ENCODE data around the gene ENTPD8. TPM values are rescaled to one million over a fixed set of nuclear protein-coding genes. Genes with fewer than 3 reads are reported as not detected.

ENTPD8 gene
- total RNA-seq, 2 donors from 2014 or later = not detected

GRCh38 chr9:137406876-137407589 is 34.1 kb downstream of the ENTPD8 start:
- DNase-seq (ENCODE audit: low spot score) (peak; percentile 74), ATAC-seq (peak; percentile 84 to 88)
- no peaks in the 10 kb centered on the region for H3K36me3 Mint-ChIP-seq
- H3K4me1 Mint-ChIP-seq (ENCODE audit: low read depth in 2 of 2) = peaks cover 10 to 13% of the 10 kb centered on the region in 2 donors
- H3K27ac Mint-ChIP-seq = no peak overlapping the region
- no peaks in the 10 kb centered on the region for H3K27me3 Mint-ChIP-seq
- H3K9me3 Mint-ChIP-seq = no peaks in the 10 kb centered on the region
- no peak overlapping the region for H3K4me3 Mint-ChIP-seq

- no peaks in the 10 kb centered on the region for H3K36me3 Mint-ChIP-seq
- DNase-seq (ENCODE audit: low spot score) = no peak
- no peaks in the 10 kb centered on the region for H3K9me3 Mint-ChIP-seq
- H3K27me3 Mint-ChIP-seq = no peaks in the 10 kb centered on the region
- peak overlapping the region; percentile 48 for H3K4me3 Mint-ChIP-seq
- no peak for ATAC-seq
- H3K27ac Mint-ChIP-seq = no peak overlapping the region
- H3K4me1 Mint-ChIP-seq (ENCODE audit: low read depth in 2 of 2) = peaks cover 8 to 13% of the 10 kb centered on the region in 2 donors
These were observed 34.9 kb downstream of the ENTPD8 start for GRCh38 chr9:137406085-137406760.

DNA sequence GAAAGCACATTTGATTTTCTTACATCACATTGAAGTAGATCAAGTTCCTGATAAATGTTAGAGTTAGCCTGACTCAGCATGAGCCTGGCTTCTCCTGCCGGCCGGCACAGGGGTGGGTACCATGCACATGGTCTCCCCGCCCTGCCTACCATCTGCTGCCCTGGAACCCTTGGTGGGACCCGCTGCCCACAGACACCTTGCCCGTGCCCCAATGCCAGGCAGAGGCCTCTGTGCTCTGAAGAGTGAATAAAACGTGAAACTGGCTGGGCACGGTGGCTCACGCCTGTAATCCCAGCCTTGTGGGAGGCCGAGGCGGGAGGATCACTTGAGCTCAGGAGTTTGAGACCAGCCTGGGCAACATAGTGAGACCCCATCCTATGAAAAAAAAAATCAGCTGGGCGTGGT is 35.5 kb downstream of the ENTPD8 start:
- Mint-ChIP-seq H3K9me3 (no peaks in the 10 kb centered on the region), H3K36me3 (no peaks in the 10 kb centered on the region), H3K4me1 (ENCODE audit: low read depth in 2 of 2) (peaks cover 8 to 13% of the 10 kb centered on the region in 2 donors), H3K27ac (no peak overlapping the region), H3K27me3 (no peaks in the 10 kb centered on the region), H3K4me3 (peak overlapping the region; percentile 48)
- ATAC-seq (no peak), DNase-seq (ENCODE audit: low spot score) (no peak)

DNA sequence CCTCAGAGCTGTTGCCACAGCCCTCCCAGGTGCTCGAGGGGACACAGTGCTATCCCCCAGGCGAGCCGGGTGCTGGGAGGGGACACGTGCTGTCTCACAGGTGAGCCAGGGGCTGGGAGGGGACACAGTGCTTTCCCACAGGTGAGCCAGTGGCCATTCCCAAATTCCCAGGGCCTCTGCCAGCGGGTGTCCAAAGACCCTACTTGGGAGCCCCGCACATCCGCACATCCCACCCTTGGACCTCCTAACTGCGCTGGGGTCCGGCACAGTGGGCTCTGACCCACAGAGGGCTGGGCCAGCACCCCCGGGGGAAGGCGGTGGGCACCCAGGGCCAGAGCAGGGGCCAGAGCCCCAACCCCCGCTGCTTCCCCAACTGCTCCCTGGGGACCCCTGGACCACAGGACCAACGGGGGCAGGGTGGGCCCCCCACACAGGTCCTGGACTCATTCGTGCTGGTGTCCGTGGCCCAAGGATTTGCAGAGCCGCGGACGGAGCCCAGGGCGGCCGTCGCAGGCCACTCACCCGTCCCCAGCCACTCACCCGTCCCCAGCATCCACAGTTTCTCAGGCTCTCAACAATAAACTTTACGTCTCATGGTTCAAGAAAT is 36.1 kb downstream of the ENTPD8 start:
- H3K36me3 Mint-ChIP-seq = no peaks in the 10 kb centered on the region
- no peak for ATAC-seq
- H3K9me3 Mint-ChIP-seq = no peaks in the 10 kb centered on the region
- H3K27me3 Mint-ChIP-seq = no peaks in the 10 kb centered on the region
- DNase-seq (ENCODE audit: low spot score) = peak; percentile 54
- no peak overlapping the region for H3K27ac Mint-ChIP-seq
- H3K4me1 Mint-ChIP-seq (ENCODE audit: low read depth in 2 of 2) = peaks cover 5 to 8% of the 10 kb centered on the region in 2 donors
- no peak overlapping the region for H3K4me3 Mint-ChIP-seq

DNA sequence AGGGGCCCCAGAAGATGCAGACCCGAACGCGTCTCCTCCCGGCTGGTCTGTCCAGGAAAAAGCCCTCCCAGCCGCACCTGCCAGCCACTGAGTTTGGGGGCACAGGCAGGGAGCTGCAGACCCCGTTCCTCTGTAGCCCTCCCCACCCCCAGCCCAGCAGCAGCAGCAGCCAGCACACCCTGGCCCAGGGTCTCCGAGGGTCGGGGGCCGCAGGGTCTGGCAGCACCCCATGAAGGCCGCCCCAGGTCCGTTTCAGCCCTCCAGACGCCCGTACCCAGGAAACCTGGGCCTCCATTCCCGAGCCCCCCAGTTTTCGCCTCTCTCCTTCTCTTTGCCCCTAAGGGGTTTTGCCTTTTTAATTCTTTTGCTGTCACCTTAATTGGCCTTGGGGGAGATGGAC is 37.9 kb downstream of the ENTPD8 start:
- ATAC-seq = no peak
- Mint-ChIP-seq H3K4me1 (ENCODE audit: low read depth in 2 of 2) (peaks cover 9 to 14% of the 10 kb centered on the region in 2 donors), H3K27ac (no peak overlapping the region), H3K9me3 (no peaks in the 10 kb centered on the region), H3K4me3 (no peak overlapping the region), H3K27me3 (no peaks in the 10 kb centered on the region), H3K36me3 (no peaks in the 10 kb centered on the region)
- no peak for DNase-seq (ENCODE audit: low spot score)

DNA sequence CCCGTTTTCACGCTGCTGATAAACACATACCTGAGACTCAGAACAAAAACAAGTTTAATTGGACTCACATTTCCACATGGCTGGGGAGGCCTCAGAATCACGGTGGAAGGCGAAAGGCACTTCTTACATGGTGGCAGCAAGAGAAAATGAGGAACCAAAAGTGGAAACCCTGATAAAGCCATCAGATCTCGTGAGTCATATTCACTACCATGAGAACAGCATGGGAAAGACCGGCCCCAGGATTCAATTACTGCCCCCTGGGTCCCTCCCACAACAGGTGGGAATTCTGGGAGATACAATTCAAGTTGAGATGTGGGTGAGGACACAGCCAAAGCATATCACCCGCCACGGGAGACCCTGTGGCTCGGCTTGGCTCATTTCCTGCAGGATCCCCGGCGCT is 38.4 kb downstream of the ENTPD8 start:
- Mint-ChIP-seq H3K27ac (no peak overlapping the region), H3K9me3 (no peaks in the 10 kb centered on the region), H3K4me1 (ENCODE audit: low read depth in 2 of 2) (peaks cover 9 to 14% of the 10 kb centered on the region in 2 donors), H3K36me3 (no peaks in the 10 kb centered on the region), H3K27me3 (no peaks in the 10 kb centered on the region), H3K4me3 (no peak overlapping the region)
- DNase-seq (ENCODE audit: low spot score) (no peak), ATAC-seq (no peak)

- DNase-seq (ENCODE audit: low spot score) = no peak
- peaks cover 6 to 9% of the 10 kb centered on the region in 2 donors for H3K4me1 Mint-ChIP-seq (ENCODE audit: low read depth in 2 of 2)
- H3K27me3 Mint-ChIP-seq = no peaks in the 10 kb centered on the region
- no peak overlapping the region for H3K27ac Mint-ChIP-seq
- H3K9me3 Mint-ChIP-seq = no peaks in the 10 kb centered on the region
- no peak for ATAC-seq
- H3K4me3 Mint-ChIP-seq = no peak overlapping the region
- no peaks in the 10 kb centered on the region for H3K36me3 Mint-ChIP-seq
These were observed 42.3 kb downstream of the ENTPD8 start for GRCh38 chr9:137398561-137399468.

GRCh38 chr9:137397675-137398423 is 43.3 kb downstream of the ENTPD8 start:
- ATAC-seq (peak in 1 of 2 donors; percentile 47), DNase-seq (ENCODE audit: low spot score) (no peak)
- H3K27ac Mint-ChIP-seq = peak overlapping the region in 1 of 2 donors; percentile 19
- H3K27me3 Mint-ChIP-seq = no peaks in the 10 kb centered on the region
- peaks cover 6 to 9% of the 10 kb centered on the region in 2 donors for H3K4me1 Mint-ChIP-seq (ENCODE audit: low read depth in 2 of 2)
- no peaks in the 10 kb centered on the region for H3K9me3 Mint-ChIP-seq
- no peak overlapping the region for H3K4me3 Mint-ChIP-seq
- H3K36me3 Mint-ChIP-seq = no peaks in the 10 kb centered on the region

DNA sequence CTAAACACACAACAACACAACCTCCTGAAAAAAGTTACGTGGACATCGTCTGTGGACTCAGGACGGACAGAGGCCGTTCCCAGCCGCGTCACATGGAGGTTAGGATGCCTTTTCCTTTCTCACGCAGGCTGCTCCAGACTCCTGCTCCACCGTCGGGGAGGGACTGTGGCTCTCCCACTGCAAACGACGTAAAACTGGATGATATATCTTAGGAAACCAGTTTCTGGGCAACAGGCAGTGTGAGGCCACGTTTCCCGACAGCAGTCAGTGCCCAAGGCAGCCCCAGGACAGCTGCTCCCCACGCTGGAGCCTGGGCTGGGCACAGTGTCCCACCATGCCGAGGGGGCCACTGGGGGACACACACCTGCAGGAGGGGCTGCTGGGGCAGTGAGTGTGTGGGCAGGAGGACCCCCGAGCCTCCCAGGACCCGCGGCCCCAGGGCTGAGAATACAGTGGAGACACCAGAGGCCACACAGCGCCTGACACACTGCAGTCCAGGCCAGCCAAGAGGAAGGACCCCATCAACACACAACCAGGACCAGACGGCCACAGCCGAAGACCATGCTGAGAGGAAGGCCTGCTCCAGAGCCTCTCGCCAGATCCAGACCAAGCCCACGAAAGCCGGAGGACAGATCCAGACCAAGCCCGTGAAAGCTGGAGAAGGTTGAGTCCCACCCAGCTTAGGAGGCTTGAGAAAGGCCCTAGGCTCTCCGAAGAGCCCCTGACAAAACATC is 44.4 kb downstream of the ENTPD8 start:
- no peaks in the 10 kb centered on the region for H3K9me3 Mint-ChIP-seq
- H3K27ac Mint-ChIP-seq = no peak overlapping the region
- DNase-seq (ENCODE audit: low spot score) (no peak), ATAC-seq (no peak)
- peaks cover 5 to 6% of the 10 kb centered on the region in 2 donors for H3K4me1 Mint-ChIP-seq (ENCODE audit: low read depth in 2 of 2)
- no peaks in the 10 kb centered on the region for H3K27me3 Mint-ChIP-seq
- H3K36me3 Mint-ChIP-seq = no peaks in the 10 kb centered on the region
- H3K4me3 Mint-ChIP-seq = no peak overlapping the region

DNA sequence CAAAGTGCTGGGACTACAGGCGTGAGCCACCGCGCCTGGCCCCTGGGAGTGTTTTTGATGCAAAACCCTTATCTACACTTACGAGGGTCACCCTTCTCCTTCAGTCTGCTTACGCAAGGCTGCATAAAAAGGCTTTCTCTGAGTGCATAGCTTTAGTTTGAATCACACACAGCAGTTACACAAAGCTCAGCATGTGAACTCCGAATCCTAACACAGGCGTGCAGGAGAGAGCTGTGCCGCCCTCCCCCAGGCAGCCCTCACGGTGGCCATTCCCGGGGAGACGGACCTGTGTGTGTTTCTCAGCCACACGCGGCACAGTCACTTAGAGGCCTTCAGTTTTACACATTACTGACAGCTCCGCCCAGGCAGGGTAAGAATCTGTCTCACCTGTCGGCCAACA is 44.9 kb downstream of the ENTPD8 start:
- no peaks in the 10 kb centered on the region for H3K36me3 Mint-ChIP-seq
- ATAC-seq (no peak), DNase-seq (ENCODE audit: low spot score) (no peak)
- H3K9me3 Mint-ChIP-seq = no peaks in the 10 kb centered on the region
- no peaks in the 10 kb centered on the region for H3K27me3 Mint-ChIP-seq
- no peak overlapping the region for H3K4me3 Mint-ChIP-seq
- no peak overlapping the region for H3K27ac Mint-ChIP-seq
- peaks cover 5 to 6% of the 10 kb centered on the region in 2 donors for H3K4me1 Mint-ChIP-seq (ENCODE audit: low read depth in 2 of 2)

DNA sequence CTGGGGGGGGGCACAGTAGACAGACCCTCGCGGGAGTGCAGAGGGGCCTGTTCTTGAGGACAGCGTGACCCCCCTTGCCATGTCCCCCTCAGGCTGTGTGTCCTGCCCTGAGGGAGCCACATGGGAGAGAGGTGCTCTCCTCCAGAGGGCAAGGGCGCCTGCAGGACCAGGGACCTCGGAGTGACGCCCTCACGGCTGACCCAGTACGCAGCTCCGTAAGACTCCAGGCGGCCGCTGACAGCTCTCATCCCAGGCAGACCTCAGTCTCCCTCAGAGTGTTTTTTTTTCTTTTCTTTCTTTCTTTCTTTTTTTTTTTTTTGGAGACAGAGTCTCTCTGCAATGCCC is 45.5 kb downstream of the ENTPD8 start:
- ATAC-seq (no peak), DNase-seq (ENCODE audit: low spot score) (no peak)
- Mint-ChIP-seq H3K4me1 (ENCODE audit: low read depth in 2 of 2) (peaks cover 5 to 6% of the 10 kb centered on the region in 2 donors), H3K27ac (no peak overlapping the region), H3K27me3 (no peaks in the 10 kb centered on the region), H3K9me3 (no peaks in the 10 kb centered on the region), H3K36me3 (no peaks in the 10 kb centered on the region), H3K4me3 (no peak overlapping the region)

- H3K27me3 Mint-ChIP-seq = no peaks in the 10 kb centered on the region
- ATAC-seq (no peak), DNase-seq (ENCODE audit: low spot score) (no peak)
- H3K36me3 Mint-ChIP-seq = no peaks in the 10 kb centered on the region
- H3K4me3 Mint-ChIP-seq = no peak overlapping the region
- no peaks in the 10 kb centered on the region for H3K9me3 Mint-ChIP-seq
- H3K4me1 Mint-ChIP-seq (ENCODE audit: low read depth in 2 of 2) = peaks cover 6 to 7% of the 10 kb centered on the region in 2 donors
- no peak overlapping the region for H3K27ac Mint-ChIP-seq
These were observed 46.1 kb downstream of the ENTPD8 start for GRCh38 chr9:137394866-137395665.
